ENCODE measurements around the gene EYA2.

Gene EYA2

DNA sequence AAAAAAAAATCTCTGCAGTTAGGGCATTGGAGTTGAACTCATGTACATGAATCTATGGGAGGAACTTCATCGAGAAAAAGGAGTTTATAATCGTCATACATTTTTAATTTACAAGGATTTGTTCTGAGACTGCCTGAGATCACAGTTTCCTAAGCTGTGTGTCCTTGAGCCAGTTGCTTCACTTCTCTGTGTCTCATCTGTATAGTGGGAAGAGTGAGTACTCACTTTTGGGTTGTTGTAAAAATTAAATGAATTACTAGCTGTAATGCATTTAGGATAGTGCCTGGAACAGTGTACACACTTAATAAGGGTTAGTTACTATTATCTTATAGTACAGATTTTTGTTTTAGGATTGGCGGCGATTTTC lies 42.5 kb downstream of the EYA2 start:
- no peaks in the 10 kb centered on the region for H3K36me3 Mint-ChIP-seq (ENCODE audit: insufficient read depth)
- H3K27ac Mint-ChIP-seq (ENCODE audit: low read depth), result no peak overlapping the region
- no peaks in the 10 kb centered on the region for H3K9me3 Mint-ChIP-seq
- DNase-seq (ENCODE audit: low spot score in 2 of 2) (no peak), ATAC-seq (replicated peaks; ENCODE audit: extremely low read depth, poor library complexity, severe bottlenecking) (no peak)
- H3K4me3 Mint-ChIP-seq, result no peak overlapping the region
- no peaks in the 10 kb centered on the region for H3K4me1 Mint-ChIP-seq
- peaks cover 30% of the 10 kb centered on the region for H3K27me3 Mint-ChIP-seq

- ATAC-seq (replicated peaks; ENCODE audit: extremely low read depth, poor library complexity, severe bottlenecking), result no peak
- Mint-ChIP-seq H3K27ac (ENCODE audit: low read depth) (no peak overlapping the region), H3K9me3 (no peaks in the 10 kb centered on the region), H3K4me3 (no peak overlapping the region), H3K27me3 (peaks cover 25% of the 10 kb centered on the region), H3K36me3 (ENCODE audit: insufficient read depth) (no peaks in the 10 kb centered on the region), H3K4me1 (no peaks in the 10 kb centered on the region)
- no peak for DNase-seq (ENCODE audit: low spot score in 2 of 2)
Observed at GRCh38 chr20:46937533-46938226, 43.0 kb downstream of the EYA2 start.

GRCh38 chr20:46938434-46938833 lies 43.8 kb downstream of the EYA2 start:
- Mint-ChIP-seq H3K4me1 (no peaks in the 10 kb centered on the region), H3K27me3 (peaks cover 19% of the 10 kb centered on the region), H3K4me3 (no peak overlapping the region), H3K36me3 (ENCODE audit: insufficient read depth) (no peaks in the 10 kb centered on the region), H3K9me3 (no peaks in the 10 kb centered on the region), H3K27ac (ENCODE audit: low read depth) (no peak overlapping the region)
- ATAC-seq (replicated peaks; ENCODE audit: extremely low read depth, poor library complexity, severe bottlenecking) (no peak), DNase-seq (ENCODE audit: low spot score in 2 of 2) (no peak)

DNA sequence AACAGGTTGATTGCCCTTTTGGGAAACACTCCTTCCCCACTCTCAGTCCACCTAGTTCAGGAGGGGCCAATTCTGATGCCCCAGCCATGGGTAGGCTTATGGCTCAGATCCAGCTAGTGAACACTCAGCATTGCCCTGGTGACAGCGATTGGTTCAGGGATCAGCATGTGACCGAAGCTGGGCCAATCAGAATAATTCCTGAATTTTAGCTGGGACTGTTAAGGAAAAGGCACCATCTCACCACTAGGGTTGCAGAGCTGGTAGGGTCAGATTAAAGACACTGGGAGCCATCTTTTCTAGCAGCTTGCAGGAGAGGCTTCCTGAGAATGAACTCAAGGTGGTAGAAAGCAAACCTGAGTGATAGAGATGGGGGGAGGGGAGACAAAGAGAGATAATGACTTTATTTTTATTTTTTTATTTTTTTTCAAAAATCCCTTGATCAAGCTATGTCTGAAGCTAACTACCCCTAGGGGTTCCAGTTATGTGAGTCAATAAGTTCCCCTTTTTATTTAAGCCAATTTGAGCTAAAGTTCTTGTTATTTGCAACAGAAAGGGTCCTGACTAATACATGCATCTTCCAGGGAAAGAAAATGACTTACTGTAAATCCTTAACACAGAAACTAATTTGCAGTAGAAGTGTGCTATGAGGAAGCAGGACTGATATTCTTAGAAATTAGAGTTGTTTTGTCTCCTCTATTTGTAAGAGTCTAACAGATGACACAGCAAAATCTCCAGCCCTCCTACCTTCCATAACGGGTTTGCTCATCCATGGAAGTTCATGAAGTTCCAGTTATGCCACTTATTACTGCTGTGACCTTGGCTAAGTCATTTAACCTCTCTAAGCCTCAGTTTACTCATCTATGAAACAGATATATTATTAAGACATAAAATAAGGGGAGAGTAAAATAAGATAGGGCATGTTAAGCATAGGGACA lies 44.7 kb downstream of the EYA2 start:
- Mint-ChIP-seq H3K4me3 (no peak overlapping the region), H3K27me3 (peaks cover 22% of the 10 kb centered on the region), H3K36me3 (ENCODE audit: insufficient read depth) (no peaks in the 10 kb centered on the region), H3K9me3 (no peaks in the 10 kb centered on the region), H3K27ac (ENCODE audit: low read depth) (no peak overlapping the region), H3K4me1 (no peaks in the 10 kb centered on the region)
- no peak for DNase-seq (ENCODE audit: low spot score in 2 of 2)
- no peak for ATAC-seq (replicated peaks; ENCODE audit: extremely low read depth, poor library complexity, severe bottlenecking)

- no peak for DNase-seq (ENCODE audit: low spot score in 2 of 2)
- Mint-ChIP-seq H3K9me3 (no peaks in the 10 kb centered on the region), H3K4me1 (no peaks in the 10 kb centered on the region), H3K27ac (ENCODE audit: low read depth) (no peak overlapping the region), H3K36me3 (ENCODE audit: insufficient read depth) (no peaks in the 10 kb centered on the region), H3K4me3 (no peak overlapping the region), H3K27me3 (peaks cover 22% of the 10 kb centered on the region)
- no peak for ATAC-seq (replicated peaks; ENCODE audit: extremely low read depth, poor library complexity, severe bottlenecking)
Observed at GRCh38 chr20:46940616-46941015, 46.0 kb downstream of the EYA2 start.

- peaks cover 22% of the 10 kb centered on the region for H3K27me3 Mint-ChIP-seq
- no peaks in the 10 kb centered on the region for H3K36me3 Mint-ChIP-seq (ENCODE audit: insufficient read depth)
- H3K9me3 Mint-ChIP-seq, result no peaks in the 10 kb centered on the region
- H3K4me3 Mint-ChIP-seq, result no peak overlapping the region
- DNase-seq (ENCODE audit: low spot score in 2 of 2) (no peak), ATAC-seq (replicated peaks; ENCODE audit: extremely low read depth, poor library complexity, severe bottlenecking) (no peak)
- H3K4me1 Mint-ChIP-seq, result no peaks in the 10 kb centered on the region
- no peak overlapping the region for H3K27ac Mint-ChIP-seq (ENCODE audit: low read depth)
Observed at GRCh38 chr20:46941404-46941803, 46.8 kb downstream of the EYA2 start.

DNA sequence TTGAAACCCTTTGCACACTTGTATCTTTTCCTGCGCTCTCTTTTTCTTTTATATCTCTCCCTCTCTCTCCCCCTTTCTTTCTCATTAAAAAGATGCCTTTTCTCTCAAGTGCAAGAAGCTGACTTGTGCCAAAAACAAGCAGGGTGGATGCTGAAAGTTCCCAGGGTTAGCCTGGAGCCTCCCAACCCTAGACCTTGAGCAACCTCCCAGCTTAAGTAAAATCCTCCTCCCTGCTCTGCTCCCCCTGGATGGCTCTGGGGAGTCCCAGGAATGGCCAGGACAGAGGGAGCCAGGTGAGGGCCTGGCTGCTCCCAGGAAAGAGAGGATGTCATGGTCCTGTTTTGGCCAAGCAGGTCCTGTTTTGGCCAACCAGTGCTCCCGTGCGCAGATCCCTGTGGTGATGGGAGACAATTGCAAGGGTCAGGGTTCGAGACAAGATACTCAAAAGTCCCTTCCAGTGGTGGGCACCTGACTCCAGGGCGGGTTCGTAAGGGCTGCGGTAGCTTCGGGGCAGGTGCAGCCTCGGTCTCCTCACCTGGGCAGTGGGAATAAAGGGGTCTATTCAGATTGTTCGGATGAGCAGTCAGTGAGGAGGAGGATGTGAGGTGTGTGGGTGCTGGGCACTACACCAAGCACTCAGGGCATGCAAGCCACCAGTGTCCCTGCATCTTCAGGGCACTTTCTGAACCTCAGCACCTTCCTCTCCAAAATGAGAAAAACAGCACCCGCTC lies 49.4 kb downstream of the EYA2 start:
- Mint-ChIP-seq H3K4me1 (no peaks in the 10 kb centered on the region), H3K27ac (ENCODE audit: low read depth) (no peak overlapping the region), H3K4me3 (no peak overlapping the region), H3K9me3 (no peaks in the 10 kb centered on the region), H3K36me3 (ENCODE audit: insufficient read depth) (no peaks in the 10 kb centered on the region), H3K27me3 (peaks cover 24% of the 10 kb centered on the region)
- no peak for DNase-seq (ENCODE audit: low spot score in 2 of 2)
- no peak for ATAC-seq (replicated peaks; ENCODE audit: extremely low read depth, poor library complexity, severe bottlenecking)

- Mint-ChIP-seq H3K36me3 (ENCODE audit: insufficient read depth) (no peaks in the 10 kb centered on the region), H3K4me1 (no peaks in the 10 kb centered on the region)
Observed at GRCh38 chr20:46945465-46945864, 50.8 kb downstream of the EYA2 start.

GRCh38 chr20:46946181-46946624 lies 51.6 kb downstream of the EYA2 start:
- no peak for DNase-seq (ENCODE audit: low spot score in 2 of 2)
- no peak overlapping the region for H3K27ac Mint-ChIP-seq (ENCODE audit: low read depth)
- H3K4me1 Mint-ChIP-seq, result no peaks in the 10 kb centered on the region
- H3K9me3 Mint-ChIP-seq, result no peaks in the 10 kb centered on the region
- no peak overlapping the region for H3K4me3 Mint-ChIP-seq
- H3K27me3 Mint-ChIP-seq, result peaks cover 23% of the 10 kb centered on the region
- H3K36me3 Mint-ChIP-seq (ENCODE audit: insufficient read depth), result no peaks in the 10 kb centered on the region
- no peak for ATAC-seq (replicated peaks; ENCODE audit: extremely low read depth, poor library complexity, severe bottlenecking)

More at GRCh38 chr20:46945465-46945864, 50.8 kb downstream of the EYA2 start:
- H3K27me3 Mint-ChIP-seq, result peaks cover 23% of the 10 kb centered on the region
- ATAC-seq (replicated peaks; ENCODE audit: extremely low read depth, poor library complexity, severe bottlenecking) (no peak), DNase-seq (ENCODE audit: low spot score in 2 of 2) (no peak)
- H3K4me3 Mint-ChIP-seq, result no peak overlapping the region
- H3K9me3 Mint-ChIP-seq, result no peaks in the 10 kb centered on the region
- H3K27ac Mint-ChIP-seq (ENCODE audit: low read depth), result no peak overlapping the region

DNA sequence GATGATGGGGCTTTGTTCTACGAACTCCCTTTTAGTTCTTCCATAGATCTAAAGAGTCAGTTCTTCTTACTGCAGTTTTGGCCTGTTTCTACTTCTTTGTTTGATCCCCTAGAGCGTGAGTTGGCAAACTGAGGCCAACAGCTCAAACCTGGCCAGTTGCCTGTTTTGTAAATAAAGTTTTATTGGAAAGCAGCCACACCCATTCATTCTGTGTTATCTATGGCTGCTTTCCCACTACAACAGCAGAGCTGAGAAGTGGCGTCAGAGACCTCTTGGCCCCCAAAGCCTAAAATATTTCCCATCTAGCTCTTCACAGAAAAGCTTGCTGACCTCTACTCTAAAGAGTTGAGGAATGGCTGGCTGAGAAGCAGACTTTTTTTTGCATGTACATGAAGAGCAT lies 52.2 kb downstream of the EYA2 start:
- H3K27me3 Mint-ChIP-seq, result peaks cover 27% of the 10 kb centered on the region
- no peaks in the 10 kb centered on the region for H3K4me1 Mint-ChIP-seq
- no peaks in the 10 kb centered on the region for H3K36me3 Mint-ChIP-seq (ENCODE audit: insufficient read depth)
- no peak overlapping the region for H3K4me3 Mint-ChIP-seq
- DNase-seq (ENCODE audit: low spot score in 2 of 2) (no peak), ATAC-seq (replicated peaks; ENCODE audit: extremely low read depth, poor library complexity, severe bottlenecking) (no peak)
- H3K9me3 Mint-ChIP-seq, result no peaks in the 10 kb centered on the region
- no peak overlapping the region for H3K27ac Mint-ChIP-seq (ENCODE audit: low read depth)

DNA sequence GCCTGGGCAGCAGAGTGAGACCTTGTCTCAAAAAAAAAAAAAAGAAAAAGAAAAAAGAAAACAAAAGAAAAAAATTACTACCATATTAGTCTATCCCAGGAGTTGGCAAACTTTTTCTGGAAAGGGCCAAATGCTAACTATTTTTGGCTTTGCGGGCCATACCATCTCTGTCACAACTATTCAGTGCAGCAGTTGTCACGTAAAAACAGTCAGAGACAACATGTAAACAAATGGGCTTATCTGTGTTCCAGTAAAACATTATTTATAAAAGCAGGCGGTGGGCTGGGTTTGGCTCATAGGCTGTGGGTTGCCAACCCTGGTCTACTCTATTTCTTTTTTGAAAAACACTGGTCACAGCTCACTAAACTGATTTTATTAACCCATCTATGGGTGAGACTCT lies 53.4 kb downstream of the EYA2 start:
- H3K9me3 Mint-ChIP-seq, result no peaks in the 10 kb centered on the region
- DNase-seq (ENCODE audit: low spot score in 2 of 2) (no peak), ATAC-seq (replicated peaks; ENCODE audit: extremely low read depth, poor library complexity, severe bottlenecking) (no peak)
- H3K27me3 Mint-ChIP-seq, result peaks cover 34% of the 10 kb centered on the region
- no peaks in the 10 kb centered on the region for H3K36me3 Mint-ChIP-seq (ENCODE audit: insufficient read depth)
- H3K4me3 Mint-ChIP-seq, result no peak overlapping the region
- no peaks in the 10 kb centered on the region for H3K4me1 Mint-ChIP-seq
- no peak overlapping the region for H3K27ac Mint-ChIP-seq (ENCODE audit: low read depth)

GRCh38 chr20:46951405-46951804 lies 56.8 kb downstream of the EYA2 start:
- Mint-ChIP-seq H3K4me1 (no peaks in the 10 kb centered on the region), H3K36me3 (ENCODE audit: insufficient read depth) (no peaks in the 10 kb centered on the region), H3K4me3 (no peak overlapping the region), H3K27me3 (peaks cover 34% of the 10 kb centered on the region), H3K9me3 (no peaks in the 10 kb centered on the region), H3K27ac (ENCODE audit: low read depth) (no peak overlapping the region)
- no peak for ATAC-seq (replicated peaks; ENCODE audit: extremely low read depth, poor library complexity, severe bottlenecking)
- DNase-seq (ENCODE audit: low spot score in 2 of 2), result no peak
